MG63 (cell line): ENCODE data around the gene FAM107B. TPM values are rescaled to one million over a fixed set of nuclear protein-coding genes. Genes with fewer than 3 reads are reported as not detected.

Experiments
- DNase-seq: peaks from one replicate; pipeline ENCODE4 v3.0.0-alpha.2; 2020
- H3K27me3 ChIP-seq: fragments of 250-450 bp; sonication (Bioruptor Pico); 2 replicates; pipeline ENCODE4 v1.5.1; 2020; ENCODE audit warnings: mild to moderate bottlenecking, moderate library complexity
- H3K36me3 ChIP-seq: fragments of 250-450 bp; sonication (Bioruptor Pico); 2 replicates; pipeline ENCODE4 v1.5.1; 2020; ENCODE audit warnings: mild to moderate bottlenecking, moderate library complexity
- H3K4me3 ChIP-seq: fragments of 250-450 bp; sonication (Bioruptor Pico); 2 replicates; pipeline ENCODE4 v1.5.1; 2020; ENCODE audit warnings: mild to moderate bottlenecking, moderate library complexity
- H3K9me3 ChIP-seq: fragments of 250-450 bp; sonication (Bioruptor Pico); 2 replicates; pipeline ENCODE4 v1.5.1; 2020; ENCODE audit warnings: mild to moderate bottlenecking, moderate library complexity
- total RNA-seq: library from RNA; depleted of rRNA; stranded (reverse); fragments of >200 nt; shearing (Covaris generic); gene quantifications from 2 replicates; pipeline ENCODE4 v1.2.3, GENCODE V29; 2014; ENCODE audit warnings: low replicate concordance

FAM107B gene
- total RNA-seq, 1 experiment from 2014 or later = 62.0 TPM

DNA sequence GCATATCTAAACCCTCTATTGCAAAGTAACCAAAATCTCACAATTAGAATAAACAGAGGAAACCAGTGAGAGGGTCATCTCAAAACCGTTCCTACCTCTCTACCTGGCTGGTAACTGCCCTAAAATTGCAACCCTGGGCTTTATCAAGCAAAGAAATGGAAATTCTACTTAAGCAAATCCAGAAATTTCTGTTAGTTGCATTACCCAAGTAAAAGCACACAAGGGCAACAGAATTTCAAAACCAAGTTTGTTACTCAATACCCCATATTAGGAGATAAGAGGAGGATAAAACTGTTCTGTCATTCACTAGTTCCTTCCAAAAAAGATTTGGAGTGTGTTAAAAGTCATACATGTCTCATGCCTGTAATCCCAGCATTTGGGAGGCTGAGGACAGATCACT is 195.3 kb downstream of the FAM107B start:
- Histone ChIP-seq H3K4me3 (no peak overlapping the region), H3K9me3 (no peaks in the 10 kb centered on the region), H3K27me3 (no peaks in the 10 kb centered on the region), H3K36me3 (peaks cover 3% of the 10 kb centered on the region)
- DNase-seq = no peak

DNA sequence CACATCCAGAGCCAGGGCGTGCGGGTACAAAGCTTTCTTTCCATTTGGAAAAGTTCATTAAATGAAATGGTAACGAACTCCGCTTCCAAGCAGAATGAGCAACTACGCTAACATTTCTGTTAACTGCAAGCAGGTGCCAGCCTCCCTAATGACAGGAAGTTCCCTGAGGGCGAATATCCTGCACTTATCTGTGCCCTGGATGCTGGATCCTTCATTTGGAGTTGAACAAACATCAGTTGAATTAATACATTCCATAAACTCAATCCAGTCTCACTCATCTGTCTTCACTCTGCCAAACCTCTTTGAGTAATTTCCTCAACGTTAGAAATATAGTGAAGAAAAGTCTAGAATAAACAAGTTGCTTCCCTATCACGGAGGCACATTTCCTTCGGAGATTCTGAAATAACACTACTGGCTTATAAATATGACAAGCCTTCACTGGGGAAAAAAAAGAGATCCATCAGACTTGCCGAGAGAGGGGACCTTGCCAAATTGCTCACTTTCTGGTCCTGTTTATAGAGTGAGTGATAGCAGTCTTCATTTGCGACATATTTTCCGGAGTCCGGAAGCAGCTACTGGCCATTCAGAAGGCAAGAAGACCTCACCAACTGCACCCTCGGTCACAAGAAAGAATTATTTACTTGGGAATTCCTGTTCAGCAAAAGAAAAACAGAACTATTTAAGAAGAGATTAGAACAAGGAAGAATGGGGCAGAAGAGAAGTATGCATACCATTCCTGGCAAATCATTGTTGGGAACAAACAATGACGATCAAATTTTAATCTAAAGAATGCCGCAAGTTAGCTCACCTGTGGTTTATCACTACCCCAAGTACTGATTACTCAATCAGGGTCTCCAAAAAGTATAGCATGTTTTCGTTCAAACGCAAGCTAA is 196.4 kb downstream of the FAM107B start:
- no peak overlapping the region for H3K4me3 ChIP-seq
- no peaks in the 10 kb centered on the region for H3K27me3 ChIP-seq
- H3K9me3 ChIP-seq = no peaks in the 10 kb centered on the region
- H3K36me3 ChIP-seq = peaks cover 3% of the 10 kb centered on the region
- peak; percentile 31 for DNase-seq

DNA sequence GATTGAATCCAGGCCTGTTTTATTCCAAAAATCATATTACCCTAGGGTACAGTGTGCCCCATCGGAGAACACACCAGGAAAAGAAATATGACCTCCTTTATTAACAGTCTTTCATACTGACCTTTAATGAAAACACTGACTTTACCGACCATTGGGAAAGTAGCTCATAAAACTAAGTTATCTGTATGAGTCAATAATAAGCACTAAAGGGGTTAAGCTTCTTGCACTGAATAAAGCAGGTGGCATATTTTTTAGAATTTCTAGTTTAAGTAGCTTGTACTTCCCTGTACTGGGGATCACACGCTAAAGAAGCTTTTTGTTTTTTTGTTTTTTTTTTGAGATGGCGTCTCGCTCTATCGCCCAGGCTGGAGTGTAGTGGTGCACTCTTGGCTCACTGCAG is 199.8 kb downstream of the FAM107B start:
- H3K27me3 ChIP-seq = no peaks in the 10 kb centered on the region
- no peak overlapping the region for H3K4me3 ChIP-seq
- H3K36me3 ChIP-seq = peaks cover 16% of the 10 kb centered on the region
- no peaks in the 10 kb centered on the region for H3K9me3 ChIP-seq
- DNase-seq = no peak

DNA sequence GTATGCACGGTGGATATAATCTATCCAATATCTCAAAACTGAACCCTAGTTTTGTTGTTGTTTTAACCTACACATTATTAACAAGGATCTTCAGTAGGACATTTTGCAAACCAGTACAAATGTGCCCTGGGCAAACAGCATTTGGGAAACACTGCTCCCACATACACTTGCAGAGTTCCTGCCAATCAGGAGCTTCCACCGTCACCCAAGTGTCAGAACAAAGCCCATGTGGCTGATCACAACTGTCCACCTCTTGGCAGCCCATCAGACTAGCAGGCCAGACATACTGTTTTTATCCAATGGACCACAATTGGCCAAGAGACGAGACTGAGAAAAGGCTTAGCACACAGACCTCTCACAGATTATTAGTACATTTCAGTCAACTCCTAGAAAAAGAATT is 200.4 kb downstream of the FAM107B start:
- Histone ChIP-seq H3K27me3 (no peaks in the 10 kb centered on the region), H3K36me3 (peaks cover 17% of the 10 kb centered on the region), H3K4me3 (no peak overlapping the region), H3K9me3 (no peaks in the 10 kb centered on the region)
- DNase-seq = no peak

DNA sequence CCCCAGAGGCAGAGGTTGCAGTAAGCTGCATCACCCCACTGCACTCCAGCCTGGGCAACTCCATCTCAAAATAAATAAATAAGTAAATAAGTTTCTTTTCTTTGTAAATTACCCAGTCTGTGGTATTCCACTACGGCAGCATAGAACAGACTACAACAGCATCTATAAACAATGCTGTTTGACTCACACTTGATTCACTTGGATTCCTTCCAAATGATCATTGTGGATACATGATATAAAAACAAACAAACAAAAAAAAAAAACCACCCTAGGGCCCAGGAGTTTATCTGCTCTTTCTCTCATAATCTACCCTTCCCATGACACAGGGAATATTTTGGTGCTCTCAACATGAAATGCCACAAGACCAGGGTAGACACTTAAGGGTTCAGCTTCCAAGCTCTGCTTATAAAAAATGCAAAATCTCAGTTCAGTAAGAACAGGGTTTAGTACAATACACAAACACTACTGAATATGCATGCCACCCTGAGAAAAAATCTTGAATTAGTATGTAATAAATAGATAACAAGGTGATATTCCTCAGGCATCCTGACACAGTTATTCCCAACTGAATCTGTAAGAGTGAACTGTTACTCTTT is 200.9 kb downstream of the FAM107B start:
- no peaks in the 10 kb centered on the region for H3K27me3 ChIP-seq
- DNase-seq = peak; percentile 21
- no peaks in the 10 kb centered on the region for H3K9me3 ChIP-seq
- no peak overlapping the region for H3K4me3 ChIP-seq
- peaks cover 20% of the 10 kb centered on the region for H3K36me3 ChIP-seq

DNA sequence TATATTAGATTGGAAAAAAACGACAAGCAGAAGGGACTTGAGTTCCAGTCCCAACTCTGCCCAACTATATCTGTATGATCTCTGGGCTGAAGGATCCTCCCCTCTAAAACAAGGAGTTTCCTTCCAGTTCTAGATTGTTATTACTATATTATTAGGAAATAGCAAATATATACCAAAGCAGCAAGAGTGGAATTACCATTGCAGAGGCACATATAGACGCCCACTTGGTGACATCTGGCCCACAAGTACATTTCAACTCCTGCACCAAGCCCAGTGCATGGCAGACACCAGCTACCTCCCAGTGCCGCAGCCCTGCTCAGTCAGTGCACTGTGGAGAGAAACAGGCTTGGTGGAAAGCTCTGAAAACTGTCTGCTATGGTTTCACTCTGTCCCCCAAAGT is 201.9 kb downstream of the FAM107B start:
- peaks cover 23% of the 10 kb centered on the region for H3K36me3 ChIP-seq
- DNase-seq = no peak
- no peaks in the 10 kb centered on the region for H3K27me3 ChIP-seq

DNA sequence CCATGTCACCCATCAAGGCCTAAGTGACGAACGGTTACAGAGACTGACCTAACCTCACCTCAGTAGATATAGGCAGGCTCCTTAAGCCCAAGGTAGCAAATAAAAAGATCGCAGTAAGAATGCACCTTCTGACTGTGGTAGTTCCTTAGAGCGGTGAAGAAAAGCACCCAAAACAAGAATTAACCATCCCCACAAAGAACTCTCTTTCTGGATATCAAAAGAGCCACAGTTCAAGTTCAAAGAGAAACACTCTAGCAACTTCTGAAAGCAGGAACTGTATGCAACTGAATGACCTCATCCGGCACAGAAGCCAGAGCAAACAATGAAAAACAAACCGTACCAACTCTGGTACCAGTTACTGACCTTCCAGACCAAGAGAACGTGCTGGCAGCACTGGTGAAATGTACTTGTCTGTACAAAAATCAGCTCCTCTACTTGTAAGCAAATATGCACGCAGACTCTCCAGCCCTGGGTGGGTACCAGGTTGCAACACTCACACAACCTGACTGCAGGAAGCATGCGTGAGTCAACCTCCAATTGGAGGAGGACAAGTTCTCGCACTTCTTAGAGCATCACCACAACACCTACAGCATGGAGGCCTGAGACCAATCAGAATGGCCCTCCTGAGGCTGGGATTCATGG is 202.7 kb downstream of the FAM107B start:
- DNase-seq = peak; percentile 87
- Histone ChIP-seq H3K27me3 (no peaks in the 10 kb centered on the region), H3K36me3 (peaks cover 32% of the 10 kb centered on the region), H3K9me3 (no peaks in the 10 kb centered on the region), H3K4me3 (no peak overlapping the region)

More for the DNA sequence above, 201.9 kb downstream of the FAM107B start:
- Histone ChIP-seq H3K4me3 (no peak overlapping the region), H3K9me3 (no peaks in the 10 kb centered on the region)

DNA sequence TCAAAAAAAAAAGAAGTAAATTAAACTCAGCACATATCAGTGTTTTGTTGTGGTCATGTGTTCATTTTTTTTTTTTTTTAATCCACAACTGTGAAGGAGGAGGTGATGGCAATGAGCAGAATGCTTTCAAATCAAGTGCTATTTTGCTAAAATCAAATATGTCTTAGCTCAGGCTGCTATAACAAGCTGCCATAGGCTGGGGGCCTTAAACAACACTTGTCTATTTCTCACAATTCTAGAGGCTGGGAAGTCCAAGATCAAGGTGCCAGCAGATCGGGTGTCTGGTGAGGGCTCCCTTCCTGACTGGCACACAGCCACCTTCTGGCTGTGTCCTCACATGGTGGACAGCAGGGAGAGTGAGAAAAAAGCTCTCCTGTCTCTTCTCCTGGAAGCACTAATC is 203.9 kb downstream of the FAM107B start:
- Histone ChIP-seq H3K36me3 (peaks cover 41% of the 10 kb centered on the region), H3K4me3 (no peak overlapping the region), H3K27me3 (no peaks in the 10 kb centered on the region), H3K9me3 (no peaks in the 10 kb centered on the region)
- DNase-seq = no peak

DNA sequence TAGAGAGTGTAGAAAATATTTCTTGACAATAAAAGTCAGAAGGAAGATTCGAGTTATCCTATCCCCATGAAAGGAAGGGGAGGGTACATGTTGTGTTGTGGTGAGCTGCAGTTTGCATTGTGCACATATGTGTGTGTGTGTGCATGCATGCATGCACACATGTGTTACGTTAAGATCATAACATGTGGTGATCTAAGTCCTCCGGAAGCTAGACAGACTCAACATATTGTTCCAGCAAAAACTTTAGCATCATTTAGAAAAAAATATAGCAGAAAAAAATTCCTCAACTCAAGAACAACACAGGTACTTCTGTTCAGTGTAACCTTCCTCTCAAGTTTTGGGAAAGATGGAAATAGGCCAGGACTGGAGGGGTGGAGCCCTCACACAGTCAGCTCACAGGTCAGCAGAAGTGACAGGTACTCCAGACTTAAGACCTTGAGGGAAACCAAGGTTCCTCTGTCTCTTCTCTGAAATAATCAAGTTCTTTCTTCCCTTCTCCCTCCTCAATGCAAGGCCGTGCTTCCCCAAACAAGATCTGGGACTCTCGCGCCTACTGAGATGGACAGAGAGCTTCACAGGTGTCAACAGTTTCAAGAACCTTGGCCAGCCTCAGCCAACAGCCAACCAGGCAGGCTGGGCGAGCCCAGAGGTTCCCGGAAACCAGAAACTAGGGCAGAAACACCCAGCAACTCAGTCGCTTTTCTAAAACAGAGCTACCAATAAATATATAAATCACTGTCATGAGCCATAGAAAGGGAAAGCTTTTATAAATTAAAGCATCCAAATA is 205.2 kb downstream of the FAM107B start:
- no peak overlapping the region for H3K4me3 ChIP-seq
- no peak for DNase-seq

DNA sequence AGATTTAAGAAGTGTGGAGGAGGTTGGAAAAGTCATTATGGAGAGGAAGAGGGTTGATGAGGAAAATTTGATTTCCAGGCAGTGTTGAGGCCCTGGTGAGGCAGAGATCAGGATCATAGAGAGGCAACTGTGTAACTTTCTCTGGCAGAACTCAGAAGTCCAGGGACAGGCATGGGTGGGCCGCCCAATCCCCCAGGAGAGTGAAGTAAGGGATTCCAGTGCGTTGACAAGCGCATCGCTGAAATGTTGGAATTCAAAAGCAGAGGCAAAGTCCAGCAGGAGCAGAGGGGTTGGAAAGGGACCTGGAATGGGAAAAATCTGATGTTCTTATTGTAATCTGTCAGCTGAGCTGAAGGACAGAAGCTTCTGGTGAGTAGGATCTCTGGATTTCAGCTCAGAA is 207.3 kb downstream of the FAM107B start:
- DNase-seq = no peak
- H3K9me3 ChIP-seq = no peaks in the 10 kb centered on the region
- no peaks in the 10 kb centered on the region for H3K27me3 ChIP-seq
- no peak overlapping the region for H3K4me3 ChIP-seq
- H3K36me3 ChIP-seq = peaks cover 43% of the 10 kb centered on the region

More for the DNA sequence above, 205.2 kb downstream of the FAM107B start:
- Histone ChIP-seq H3K9me3 (no peaks in the 10 kb centered on the region), H3K36me3 (peaks cover 47% of the 10 kb centered on the region), H3K27me3 (no peaks in the 10 kb centered on the region)

DNA sequence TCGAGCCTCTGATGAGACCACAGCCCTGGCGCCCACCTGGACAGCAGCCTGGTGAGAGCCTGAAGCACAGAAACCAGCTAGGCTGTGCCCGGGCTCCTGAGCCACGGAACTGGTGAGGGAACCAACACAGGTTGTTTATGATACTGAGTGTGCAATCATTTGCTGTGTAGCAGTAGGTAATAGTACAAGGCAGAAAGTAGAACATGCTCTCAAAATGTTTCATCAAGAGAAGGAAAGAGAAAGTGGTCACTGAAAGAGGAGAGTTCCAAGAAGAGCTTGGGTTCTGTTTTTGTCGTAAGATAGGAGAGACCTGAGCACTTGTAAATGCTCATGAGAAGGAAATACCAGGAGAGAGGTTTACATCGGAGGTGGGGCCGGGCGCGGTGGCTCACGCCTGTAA is 208.2 kb downstream of the FAM107B start:
- Histone ChIP-seq H3K9me3 (no peaks in the 10 kb centered on the region), H3K36me3 (peaks cover 50% of the 10 kb centered on the region), H3K27me3 (no peaks in the 10 kb centered on the region), H3K4me3 (no peak overlapping the region)
- no peak for DNase-seq

DNA sequence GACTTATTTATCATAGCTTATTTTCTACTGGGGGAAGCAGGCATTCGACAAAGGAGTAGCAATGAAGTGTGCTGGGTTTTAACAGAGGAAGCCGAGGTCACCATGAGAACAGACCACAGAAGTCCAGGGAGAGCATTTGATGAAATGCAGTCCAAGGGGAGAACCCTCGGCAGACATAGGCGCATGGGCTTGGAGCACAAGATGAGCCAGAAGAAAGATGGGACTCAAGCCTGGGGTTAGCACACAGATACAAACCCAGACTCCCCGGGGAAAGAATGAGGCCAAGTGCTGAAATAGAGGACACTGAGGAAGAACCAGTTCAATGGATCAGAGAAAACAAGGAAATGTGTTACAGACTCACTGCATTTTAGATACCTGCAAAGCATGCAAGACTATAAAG is 209.5 kb downstream of the FAM107B start:
- Histone ChIP-seq H3K4me3 (no peak overlapping the region), H3K36me3 (peaks cover 52% of the 10 kb centered on the region), H3K27me3 (no peaks in the 10 kb centered on the region), H3K9me3 (no peaks in the 10 kb centered on the region)
- DNase-seq = no peak

DNA sequence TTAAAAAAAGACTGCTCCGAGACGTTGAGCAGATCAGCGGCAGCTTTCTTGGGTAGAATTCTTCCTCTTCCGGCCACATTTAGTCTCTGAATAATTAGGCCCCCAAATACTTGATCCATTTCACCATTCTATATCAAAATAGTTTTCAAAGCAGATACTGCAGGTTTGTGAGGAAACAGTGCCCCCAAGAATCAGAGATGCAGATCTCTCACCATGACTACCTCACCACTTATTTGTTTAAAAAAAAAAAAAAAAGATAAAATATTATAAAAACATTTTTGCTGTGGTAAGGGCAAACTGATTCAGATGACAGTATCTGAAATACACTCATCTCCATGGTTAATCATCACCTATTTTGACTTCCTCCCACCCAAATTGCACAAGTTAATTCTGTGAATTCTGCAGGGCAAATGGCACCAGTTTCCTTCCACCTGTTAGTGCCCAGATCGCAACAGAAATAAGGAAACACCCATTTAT is 210.4 kb downstream of the FAM107B start:
- DNase-seq = no peak
- Histone ChIP-seq H3K36me3 (peaks cover 48% of the 10 kb centered on the region), H3K4me3 (no peak overlapping the region), H3K27me3 (no peaks in the 10 kb centered on the region), H3K9me3 (no peaks in the 10 kb centered on the region)

DNA sequence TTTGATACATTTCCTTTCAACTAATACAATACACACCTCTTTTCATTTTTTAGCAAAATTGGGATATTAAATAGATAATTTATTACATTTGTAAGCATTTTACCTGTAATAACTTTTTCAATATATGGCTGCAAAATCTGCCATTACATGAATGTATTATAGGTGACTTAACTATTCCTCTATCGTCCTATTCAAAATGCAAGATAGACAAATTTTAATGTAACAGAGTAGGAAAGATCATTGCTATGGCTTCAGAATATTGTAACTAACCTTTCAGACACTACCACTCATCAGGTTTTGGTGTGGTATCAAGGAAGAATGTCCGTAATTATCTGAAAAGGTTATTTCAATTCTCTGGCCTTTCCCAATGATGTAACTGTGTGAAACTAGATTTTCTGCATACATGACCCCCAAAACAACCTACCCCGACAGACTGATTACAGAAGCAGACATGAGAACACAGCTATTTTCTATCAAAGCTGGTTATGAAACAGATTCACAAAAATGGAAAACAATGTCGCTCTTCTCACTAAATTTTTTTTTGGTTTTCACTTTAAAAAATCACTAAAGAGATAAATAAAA is 211.2 kb downstream of the FAM107B start:
- DNase-seq = no peak
- Histone ChIP-seq H3K36me3 (peaks cover 44% of the 10 kb centered on the region), H3K9me3 (no peaks in the 10 kb centered on the region), H3K27me3 (no peaks in the 10 kb centered on the region), H3K4me3 (no peak overlapping the region)

DNA sequence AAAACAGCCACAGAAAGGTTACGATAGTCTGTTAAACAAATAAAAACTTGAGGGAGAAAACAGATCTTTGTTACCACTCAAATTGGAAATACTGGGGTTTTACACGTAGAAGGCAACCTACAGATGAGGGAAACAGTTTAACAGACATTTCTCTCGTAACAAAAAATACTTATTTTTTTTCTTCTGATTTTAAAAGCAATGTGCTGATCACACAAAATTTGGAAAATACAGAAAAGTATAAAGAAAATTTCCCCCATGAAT is 211.7 kb downstream of the FAM107B start:
- peaks cover 43% of the 10 kb centered on the region for H3K36me3 ChIP-seq
- no peak overlapping the region for H3K4me3 ChIP-seq
- no peak for DNase-seq
- no peaks in the 10 kb centered on the region for H3K9me3 ChIP-seq
- H3K27me3 ChIP-seq = no peaks in the 10 kb centered on the region

DNA sequence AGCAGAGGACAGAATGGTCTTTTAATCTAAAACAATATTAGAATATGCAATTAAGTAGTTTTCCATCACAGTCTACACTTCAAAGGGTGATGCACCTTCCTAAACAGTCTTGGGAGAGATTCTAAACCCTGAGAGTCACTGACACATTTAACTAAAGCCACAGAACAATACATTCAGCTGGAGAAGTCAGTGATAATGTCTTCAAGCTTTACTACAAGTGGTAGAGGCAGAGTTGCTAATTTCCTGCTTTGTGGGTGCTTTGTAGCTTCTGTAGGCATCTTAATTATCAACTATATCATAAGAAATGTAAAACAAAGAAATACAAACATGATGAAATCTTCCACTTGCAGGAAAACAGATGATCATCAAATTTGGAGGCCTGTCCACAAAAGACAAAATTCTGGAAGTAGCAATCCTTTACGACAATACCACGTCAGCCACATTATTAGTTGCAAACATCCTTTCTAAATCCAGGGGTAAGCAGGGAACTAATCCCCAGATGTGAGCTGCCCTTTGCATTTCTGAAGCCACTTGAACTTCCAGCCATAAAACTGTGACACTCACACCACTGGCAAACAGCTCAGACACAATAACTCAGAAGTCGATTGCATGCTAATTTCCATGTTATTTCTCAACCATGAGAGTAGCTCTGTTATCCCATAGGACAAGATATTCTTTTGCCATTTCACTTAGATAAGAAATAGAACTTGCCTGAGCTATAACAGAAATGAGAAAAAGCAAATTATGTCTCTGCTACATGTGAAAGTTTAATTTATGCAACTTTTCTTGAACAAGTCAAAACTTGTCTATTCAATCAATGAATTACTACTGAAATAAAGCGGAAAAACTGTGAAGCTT is 212.2 kb downstream of the FAM107B start:
- Histone ChIP-seq H3K9me3 (no peaks in the 10 kb centered on the region), H3K27me3 (no peaks in the 10 kb centered on the region), H3K4me3 (no peak overlapping the region), H3K36me3 (peaks cover 38% of the 10 kb centered on the region)
- no peak for DNase-seq
